ENCODE measurements around the gene RETSAT. TPM values are rescaled to one million over a fixed set of nuclear protein-coding genes. Genes with fewer than 3 reads are reported as not detected.
"Not testable (repeated sequence)": the region's sequence is repeated elsewhere in the genome, so short reads cannot be mapped to it uniquely, and the experiment has no call there.

RETSAT gene
- total RNA-seq, 2 experiments from 2014 or later: 24.7 to 24.9 TPM

DNA sequence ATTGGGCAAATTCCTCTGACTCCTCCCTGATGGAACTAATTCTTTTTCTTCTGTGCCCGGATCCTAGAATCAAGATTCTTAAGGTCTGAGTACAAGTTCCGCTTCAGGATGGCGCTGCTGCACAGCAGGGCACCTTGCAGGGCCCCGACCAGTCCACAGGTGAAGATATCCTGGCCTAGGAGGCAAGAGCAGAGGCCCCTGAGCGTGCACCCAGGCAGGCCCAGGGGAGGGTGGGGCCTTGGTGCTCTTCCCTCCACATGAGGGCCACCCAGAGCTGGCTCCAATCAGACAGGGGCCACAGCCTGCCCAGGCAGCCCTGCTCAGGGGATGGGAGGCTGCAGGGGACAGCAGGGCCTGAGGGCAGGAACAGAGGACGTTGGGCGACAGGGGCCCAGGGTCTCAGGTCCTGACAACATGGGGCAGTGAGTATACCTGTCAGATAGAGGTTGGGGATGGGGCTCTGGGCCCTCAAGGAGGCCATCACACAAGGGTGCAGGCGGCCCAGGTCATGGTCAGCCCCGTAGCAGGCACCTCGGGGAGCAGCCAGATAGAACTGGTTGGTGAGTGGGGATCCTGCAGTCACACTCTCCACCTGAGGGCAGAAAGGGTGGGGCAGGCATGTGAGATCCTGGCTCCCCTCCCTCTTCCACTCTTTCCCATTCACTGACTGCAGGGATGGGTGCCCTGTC lies 11.0 kb downstream of the RETSAT start:
- H3K9me3 Mint-ChIP-seq, DNase-seq, H3K27ac Mint-ChIP-seq, H3K4me3 Mint-ChIP-seq, H3K27me3 Mint-ChIP-seq, CTCF ChIA-PET, POLR2A ChIA-PET, H3K4me1 Mint-ChIP-seq: not testable (repeated sequence)
- peaks cover 16% of the 10 kb centered on the region for H3K36me3 Mint-ChIP-seq (ENCODE audit: low read depth)

DNA sequence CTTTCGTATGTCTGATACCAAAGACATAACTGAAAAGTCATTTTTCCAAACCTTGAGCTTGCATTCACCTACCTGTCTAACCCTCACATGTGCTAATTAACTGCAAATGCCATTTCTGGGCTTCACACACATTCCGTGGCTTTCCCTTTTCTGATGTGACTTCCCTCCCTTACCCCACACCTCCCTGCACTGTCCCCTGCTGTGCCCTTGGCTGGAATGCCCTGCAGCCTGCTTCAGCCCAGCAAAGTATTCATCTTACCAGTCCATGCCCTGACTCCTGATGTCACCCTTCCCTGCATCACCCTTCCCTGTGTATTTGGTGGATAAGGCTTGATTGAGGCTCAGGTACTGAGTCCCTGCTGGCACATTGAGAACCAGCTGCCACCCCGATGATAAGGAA lies 12.2 kb downstream of the RETSAT start:
- CTCF ChIA-PET: interaction anchor here (0.6 to 1.9 kb wide), 5 partner anchors 8 to 25 kb away, joined by 3 to 6 read pairs (median 4); no protein-coding TSS in a partner anchor
- no peak for DNase-seq
- no peak overlapping the region for H3K27ac Mint-ChIP-seq
- no peaks in the 10 kb centered on the region for H3K9me3 Mint-ChIP-seq
- peaks cover 13% of the 10 kb centered on the region for H3K27me3 Mint-ChIP-seq
- no peaks in the 10 kb centered on the region for H3K4me1 Mint-ChIP-seq
- peaks cover 10% of the 10 kb centered on the region for H3K36me3 Mint-ChIP-seq (ENCODE audit: low read depth)
- POLR2A ChIA-PET: no interaction called here
- H3K4me3 Mint-ChIP-seq: no peak overlapping the region

DNA sequence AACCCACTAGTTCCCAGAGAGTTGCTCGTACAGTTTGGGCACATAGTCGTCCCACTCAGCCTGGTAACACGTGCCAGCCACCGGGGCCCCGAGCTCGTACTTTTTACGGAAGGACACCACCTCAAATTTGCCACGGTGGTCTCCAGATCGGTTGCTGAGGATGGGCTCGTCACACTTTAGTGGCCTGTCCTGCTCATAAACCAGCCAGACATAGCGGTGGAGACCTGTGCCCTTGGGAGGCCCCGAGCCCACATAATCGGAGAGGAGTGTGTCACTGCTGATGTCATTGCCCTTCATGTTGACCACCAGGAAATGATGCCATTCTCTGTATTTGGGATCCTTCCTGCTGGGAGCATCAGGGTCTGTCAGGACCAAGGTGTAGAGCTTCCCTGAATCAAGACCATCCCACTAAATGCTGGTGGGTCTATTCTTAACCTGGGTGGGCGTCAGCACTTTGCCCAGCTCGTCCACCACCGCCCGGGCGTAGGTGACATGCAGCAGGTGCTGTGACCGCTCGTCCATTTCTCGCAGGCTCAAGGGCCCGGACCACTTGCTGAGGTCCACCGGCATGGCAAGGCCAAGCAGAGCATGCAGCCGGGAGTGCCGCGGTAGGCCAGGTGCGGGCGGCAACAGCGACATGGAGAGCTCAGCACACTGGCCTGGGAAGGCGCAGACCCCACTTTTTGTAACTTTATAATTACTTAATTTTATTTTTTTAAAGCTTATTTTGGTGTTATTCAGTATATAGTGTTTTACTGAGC lies 12.9 kb downstream of the RETSAT start:
- no peak overlapping the region for H3K4me3 Mint-ChIP-seq
- H3K9me3 Mint-ChIP-seq: no peaks in the 10 kb centered on the region
- H3K36me3 Mint-ChIP-seq (ENCODE audit: low read depth): peaks cover 7% of the 10 kb centered on the region
- H3K4me1 Mint-ChIP-seq: no peaks in the 10 kb centered on the region
- no peak for DNase-seq
- CTCF ChIA-PET: interaction anchor here (1.1 to 1.9 kb wide), 4 partner anchors 9 to 26 kb away, joined by 3 to 6 read pairs (median 5); no protein-coding TSS in a partner anchor
- POLR2A ChIA-PET: no interaction called here
- H3K27me3 Mint-ChIP-seq: peaks cover 14% of the 10 kb centered on the region
- no peak overlapping the region for H3K27ac Mint-ChIP-seq

DNA sequence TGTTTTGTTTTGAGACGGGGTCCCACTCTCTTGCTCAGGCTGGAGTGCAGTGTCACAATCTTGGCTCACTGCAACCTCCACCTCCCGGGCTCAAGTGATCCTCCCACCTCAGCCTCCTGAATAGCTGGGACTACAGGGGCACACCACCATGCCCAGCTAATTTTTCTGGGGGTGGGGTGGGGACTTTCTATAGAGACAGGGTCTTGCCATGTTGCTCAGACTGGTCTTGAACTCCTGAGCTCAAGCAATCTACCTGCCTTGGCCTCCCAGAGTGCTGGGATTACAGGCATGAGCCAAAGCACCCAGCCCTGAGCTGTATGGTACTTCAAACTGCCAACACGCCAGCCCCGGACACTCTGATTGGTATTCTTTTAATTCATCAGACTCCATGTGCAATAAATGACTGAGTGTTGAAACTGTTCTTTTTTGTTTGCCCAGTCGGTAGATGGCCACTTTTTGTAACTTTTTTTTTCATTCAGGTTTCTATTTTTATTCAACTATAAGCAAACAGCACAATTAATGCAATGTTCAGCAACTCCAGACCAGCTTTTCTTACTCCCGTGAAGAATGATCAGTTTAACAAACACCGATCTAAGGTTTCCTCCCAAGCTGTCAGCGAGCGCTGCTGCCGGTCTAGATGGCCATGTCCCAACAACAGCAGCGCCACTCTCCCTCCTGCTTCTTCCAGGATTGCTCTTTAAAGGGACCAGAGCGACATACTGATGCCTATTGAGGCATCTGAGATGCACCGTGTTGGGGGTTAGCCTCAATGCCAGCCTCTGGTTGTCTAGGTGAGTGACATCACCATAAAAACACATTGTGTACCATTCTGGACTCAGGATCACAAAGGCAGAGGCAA lies 14.1 kb downstream of the RETSAT start:
- POLR2A ChIA-PET: interaction anchor here (0.7 kb wide), 1 partner anchor 198 kb away, joined by 4 read pairs; no protein-coding TSS in a partner anchor
- Mint-ChIP-seq H3K4me3 (no peak overlapping the region), H3K27ac (no peak overlapping the region), H3K9me3 (no peaks in the 10 kb centered on the region), H3K4me1 (no peaks in the 10 kb centered on the region), H3K36me3 (ENCODE audit: low read depth) (peaks cover 7% of the 10 kb centered on the region), H3K27me3 (peaks cover 14% of the 10 kb centered on the region)
- CTCF ChIA-PET: interaction anchor here (1.9 to 2.9 kb wide), 2 partner anchors 8 to 12 kb away, joined by 6 to 10 read pairs; partner anchors contain the start of gene TGOLN2
- DNase-seq: no peak

DNA sequence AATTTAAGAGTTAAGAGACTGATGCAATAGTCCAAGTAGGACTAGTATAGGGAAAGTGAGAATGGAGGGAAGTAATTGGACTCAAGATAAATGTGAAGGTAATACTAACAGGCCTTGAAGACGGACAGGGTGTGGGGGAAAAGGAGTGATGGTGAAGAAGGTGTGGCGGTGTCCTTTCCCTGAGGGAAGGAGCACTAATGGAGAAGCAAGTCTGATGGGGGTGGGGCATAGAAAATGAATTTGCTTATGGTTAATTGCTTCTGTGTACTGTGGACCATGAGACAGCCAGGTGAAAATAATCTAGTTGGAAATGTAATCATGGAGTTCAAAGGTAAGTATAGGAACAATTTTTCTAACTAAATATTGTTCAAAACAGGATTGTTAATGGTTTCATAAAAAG lies 19.4 kb downstream of the RETSAT start:
- CTCF ChIA-PET: interaction anchor here (1.6 kb wide), 1 partner anchor 16 kb away, joined by 7 read pairs; no protein-coding TSS in a partner anchor
- Mint-ChIP-seq H3K9me3 (no peaks in the 10 kb centered on the region), H3K27ac (no peak overlapping the region), H3K4me3 (no peak overlapping the region), H3K36me3 (ENCODE audit: low read depth) (no peaks in the 10 kb centered on the region), H3K4me1 (peaks cover 8% of the 10 kb centered on the region), H3K27me3 (peaks cover 14% of the 10 kb centered on the region)
- POLR2A ChIA-PET: interaction anchor here (1.1 kb wide), 1 partner anchor 19 kb away, joined by 4 read pairs; the partner anchor contains the start of genes ELMOD3 and RETSAT
- DNase-seq: no peak

DNA sequence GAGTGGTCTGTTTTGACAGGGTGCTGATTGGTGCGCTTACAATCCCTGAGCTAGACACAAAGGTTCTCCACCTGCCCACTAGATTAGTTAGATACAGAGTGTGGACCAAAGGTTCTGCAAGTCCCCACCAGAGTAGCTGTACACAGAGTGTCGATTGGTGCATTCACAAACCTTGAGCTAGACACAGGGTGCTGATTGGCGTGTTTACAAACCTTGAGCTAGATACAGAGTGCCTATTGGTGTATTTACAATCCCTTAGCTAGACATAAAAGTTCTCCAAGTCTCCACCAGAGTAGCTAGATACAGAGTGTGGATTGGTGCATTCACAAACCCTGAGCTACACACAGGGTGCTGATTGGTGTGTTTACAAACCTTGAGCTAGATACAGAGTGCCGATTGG lies 20.5 kb downstream of the RETSAT start:
- POLR2A ChIA-PET: interaction anchor here (1.1 kb wide), 1 partner anchor 20 kb away, joined by 4 read pairs; the partner anchor contains the start of genes ELMOD3 and RETSAT
- H3K27me3 Mint-ChIP-seq; H3K4me3 Mint-ChIP-seq; H3K9me3 Mint-ChIP-seq; H3K36me3 Mint-ChIP-seq (ENCODE audit: low read depth); H3K27ac Mint-ChIP-seq; CTCF ChIA-PET; DNase-seq: not testable (repeated sequence)
- H3K4me1 Mint-ChIP-seq: peaks cover 14% of the 10 kb centered on the region

DNA sequence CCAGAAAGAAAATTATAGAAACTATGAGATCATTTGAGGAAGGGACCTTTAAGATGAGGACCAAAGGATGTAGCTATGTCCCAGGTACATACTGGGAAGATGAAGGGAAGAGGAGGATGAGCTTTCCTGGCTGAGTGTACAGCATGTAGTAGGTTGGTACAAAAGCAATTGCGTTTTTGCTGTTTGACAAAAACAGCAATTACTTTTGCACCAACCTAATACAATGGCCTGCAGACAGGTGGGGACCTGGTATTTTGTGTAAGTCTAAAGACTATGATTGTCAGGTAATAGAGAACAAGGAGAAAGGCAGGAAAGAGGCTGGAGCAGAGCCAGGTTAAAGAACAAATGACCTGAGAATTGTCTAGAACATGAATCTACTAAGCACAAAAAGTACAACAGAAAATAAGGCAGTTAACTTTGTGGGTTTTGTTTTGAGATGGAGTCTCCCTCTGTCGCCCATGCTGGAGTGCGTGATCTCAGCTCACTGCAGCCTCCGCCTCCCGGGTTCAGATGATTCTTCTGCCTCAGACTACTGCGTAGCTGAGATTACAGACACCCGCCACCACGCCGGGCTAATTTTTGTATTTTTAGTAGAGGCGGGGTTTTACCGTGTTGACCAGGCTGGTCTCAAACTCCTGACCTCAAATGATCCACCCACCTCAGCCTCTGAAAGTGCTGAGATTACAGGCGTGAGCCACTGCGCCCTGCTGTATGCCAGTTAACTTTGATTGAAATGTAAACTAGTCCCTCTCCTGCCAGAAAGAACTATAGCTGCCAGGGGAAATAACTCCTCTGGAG lies 23.3 kb downstream of the RETSAT start:
- Mint-ChIP-seq H3K36me3 (ENCODE audit: low read depth) (peaks cover 18% of the 10 kb centered on the region), H3K27me3 (no peaks in the 10 kb centered on the region), H3K27ac (no peak overlapping the region), H3K9me3 (no peaks in the 10 kb centered on the region), H3K4me1 (peaks cover 18% of the 10 kb centered on the region), H3K4me3 (no peak overlapping the region)
- CTCF ChIA-PET: interaction anchor here (1.3 kb wide), 1 partner anchor 11 kb away, joined by 3 read pairs; no protein-coding TSS in a partner anchor
- no peak for DNase-seq
- POLR2A ChIA-PET: no interaction called here

DNA sequence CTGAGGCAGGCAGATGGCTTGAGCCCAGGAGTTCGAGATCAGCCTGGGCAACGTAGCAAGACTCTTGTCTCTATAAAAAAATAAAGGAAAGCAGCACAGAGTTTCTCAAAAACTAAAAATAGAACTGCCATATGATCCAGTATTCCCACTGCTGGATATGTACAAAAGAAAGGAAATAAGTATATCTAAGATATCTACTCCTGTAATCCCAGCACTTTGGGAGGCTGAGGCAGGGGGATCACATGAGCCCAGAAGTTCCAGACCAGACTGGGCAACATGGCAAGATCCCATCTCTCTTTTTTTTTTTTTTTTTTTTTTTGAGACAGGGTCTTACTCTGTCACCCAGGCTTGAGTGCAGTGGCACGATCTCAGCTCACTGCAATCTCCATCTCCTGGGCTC lies 24.6 kb downstream of the RETSAT start:
- POLR2A ChIA-PET, H3K27ac Mint-ChIP-seq, H3K27me3 Mint-ChIP-seq, DNase-seq, H3K9me3 Mint-ChIP-seq, CTCF ChIA-PET: not testable (repeated sequence)
- Mint-ChIP-seq H3K4me1 (peaks cover 23% of the 10 kb centered on the region), H3K4me3 (peak overlapping the region; percentile 7), H3K36me3 (ENCODE audit: low read depth) (peaks cover 31% of the 10 kb centered on the region)

DNA sequence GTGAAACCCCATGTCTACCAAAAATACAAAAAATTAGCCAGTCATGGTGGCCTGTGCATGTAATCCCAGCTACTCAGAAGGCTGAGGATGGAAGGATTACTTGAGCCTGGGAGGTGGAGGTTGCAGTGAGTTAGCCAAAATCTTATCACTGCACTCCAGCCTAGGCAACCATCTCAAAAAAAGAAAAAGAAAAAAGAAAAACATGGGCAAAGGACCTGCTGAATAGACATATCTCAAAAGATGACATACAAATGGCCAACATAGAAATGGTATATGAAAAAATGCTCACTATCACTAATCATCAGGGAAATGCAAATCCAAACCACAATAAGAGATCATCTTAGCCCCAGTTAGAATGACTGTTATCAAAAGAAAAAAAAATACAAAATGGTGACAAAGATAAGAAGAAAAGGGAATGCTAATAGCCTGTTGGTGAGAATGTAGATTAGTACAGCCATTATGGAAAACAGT lies 25.1 kb downstream of the RETSAT start:
- Mint-ChIP-seq H3K36me3 (ENCODE audit: low read depth) (peaks cover 36% of the 10 kb centered on the region), H3K4me1 (peaks cover 28% of the 10 kb centered on the region), H3K27ac (no peak overlapping the region), H3K27me3 (no peaks in the 10 kb centered on the region), H3K4me3 (peak overlapping the region; percentile 7), H3K9me3 (no peaks in the 10 kb centered on the region)
- DNase-seq: no peak
- ChIA-PET CTCF (interaction anchor here (2.4 kb wide), 1 partner anchor 10 kb away, joined by 10 read pairs; no protein-coding TSS in a partner anchor), POLR2A (no interaction called here)

DNA sequence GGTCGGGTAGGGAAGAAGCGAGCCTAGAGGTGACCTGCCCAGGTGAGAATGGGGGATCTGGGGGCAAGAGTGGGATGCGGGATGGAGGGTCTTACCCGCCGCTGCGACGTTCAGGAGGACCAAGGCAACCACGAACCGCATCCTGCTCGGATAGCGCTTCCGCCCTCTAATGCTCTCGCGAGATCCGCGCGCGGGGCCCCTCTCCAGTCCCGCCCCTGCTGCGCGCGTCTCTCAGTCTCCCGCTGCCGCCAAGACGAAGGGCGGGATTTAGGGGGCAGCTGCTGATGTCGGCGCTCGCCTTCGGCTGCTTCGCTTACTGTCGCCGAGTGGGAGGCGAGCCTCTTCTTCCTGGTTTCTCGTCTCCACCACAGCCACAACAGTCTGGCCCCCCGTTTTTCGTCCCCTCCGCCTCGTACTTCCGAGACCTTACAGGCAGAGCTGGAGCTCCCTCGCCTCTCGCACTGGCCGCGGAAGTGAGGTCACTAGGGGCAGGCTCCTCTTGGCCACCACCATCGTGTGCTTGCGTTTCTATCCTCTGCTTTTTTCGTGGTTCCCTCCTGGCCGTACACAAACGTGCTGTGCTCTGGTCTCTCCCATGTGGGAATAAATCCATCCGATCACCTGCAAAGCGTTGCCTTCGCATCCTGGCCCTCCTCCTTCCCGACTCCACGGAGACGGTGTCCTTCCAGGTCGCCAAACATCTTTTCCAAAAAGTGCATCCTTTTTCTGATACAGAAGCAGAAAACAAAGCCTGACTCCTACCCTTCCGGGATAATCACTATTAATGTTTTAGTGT lies 26.3 kb downstream of the RETSAT start, which contains the start of gene TGOLN2:
Gene TGOLN2 (minus strand): TSS at position 168 of the 796 bp plus-strand sequence. CDS start 27 bp downstream, at position 141.
- no peaks in the 10 kb centered on the region for H3K27me3 Mint-ChIP-seq
- peak within 1 kb of the TSS; percentile 100 for H3K4me3 Mint-ChIP-seq
- peak; percentile 95 for DNase-seq
- ChIA-PET CTCF (interaction anchor here (0.6 to 2.4 kb wide), 8 partner anchors 9 to 1281 kb away, joined by 3 to 10 read pairs (median 5); partner anchors contain the start of gene RETSAT), POLR2A (interaction anchor here (0.7 to 1.8 kb wide), 3 partner anchors 9 to 222 kb away, joined by 3 to 7 read pairs (median 3); no protein-coding TSS in a partner anchor)
- H3K36me3 Mint-ChIP-seq (ENCODE audit: low read depth): peaks cover 48% of the 10 kb centered on the region
- H3K27ac Mint-ChIP-seq: peak within 1 kb of the TSS; percentile 100
- no peaks in the 10 kb centered on the region for H3K9me3 Mint-ChIP-seq
- peaks cover 37% of the 10 kb centered on the region for H3K4me1 Mint-ChIP-seq
